Effector memory CD4-positive, alpha-beta T cell (primary cell): ENCODE results near the gene FIGNL1.

Experiments used
- DNase-seq, 3 donors: peaks; one replicate each; pipeline ENCODE4 v3.0.0-alpha.2; 2020
- H3K27ac ChIP-seq: 2 replicates; pipeline ENCODE4 v1.7.0; 2013; ENCODE audit warnings: mild to moderate bottlenecking, low read length, moderate library complexity; ENCODE audit not compliant: insufficient read depth, poor library complexity, severe bottlenecking
- H3K27me3 ChIP-seq: replicated peaks from 2 replicates; pipeline ENCODE4 v1.7.0; 2013; ENCODE audit warnings: mild to moderate bottlenecking, low read length; ENCODE audit not compliant: insufficient read depth, control insufficient read depth, poor library complexity, severe bottlenecking
- H3K36me3 ChIP-seq: 2 replicates; pipeline ENCODE4 v1.7.0; 2013; ENCODE audit warnings: mild to moderate bottlenecking, low read length, moderate library complexity; ENCODE audit not compliant: control insufficient read depth, insufficient read depth
- H3K4me1 ChIP-seq: 2 replicates; pipeline ENCODE4 v1.7.0; 2013; ENCODE audit warnings: low read length, mild to moderate bottlenecking; ENCODE audit not compliant: control insufficient read depth, insufficient read depth, poor library complexity, severe bottlenecking
- H3K4me3 ChIP-seq: 2 replicates; pipeline ENCODE4 v1.7.0; 2013; ENCODE audit warnings: low read length, low read depth, mild to moderate bottlenecking; ENCODE audit not compliant: insufficient read depth, poor library complexity, severe bottlenecking
- H3K9me3 ChIP-seq: 2 replicates; pipeline ENCODE4 v1.7.0; 2013; ENCODE audit warnings: mild to moderate bottlenecking, low read length, moderate library complexity; ENCODE audit not compliant: control insufficient read depth

Gene FIGNL1

GRCh38 chr7:50472427-50472826, 22.3 kb upstream of the FIGNL1 start:
- DNase-seq = no peak
- Histone ChIP-seq H3K36me3 (no peaks in the 10 kb centered on the region), H3K27ac (no peak overlapping the region), H3K27me3 (no peaks in the 10 kb centered on the region), H3K4me1 (peaks cover 9% of the 10 kb centered on the region), H3K9me3 (no peaks in the 10 kb centered on the region), H3K4me3 (no peak overlapping the region)

- Histone ChIP-seq H3K9me3 (no peaks in the 10 kb centered on the region), H3K4me1 (peaks cover 9% of the 10 kb centered on the region), H3K36me3 (no peaks in the 10 kb centered on the region), H3K4me3 (no peak overlapping the region), H3K27me3 (no peaks in the 10 kb centered on the region), H3K27ac (no peak overlapping the region)
- DNase-seq = no peak
These were observed 21.8 kb upstream of the FIGNL1 start for GRCh38 chr7:50471970-50472369.

GRCh38 chr7:50470250-50471163, 20.4 kb upstream of the FIGNL1 start:
- H3K27ac ChIP-seq = no peak overlapping the region
- DNase-seq = no peak
- no peaks in the 10 kb centered on the region for H3K36me3 ChIP-seq
- peaks cover 9% of the 10 kb centered on the region for H3K4me1 ChIP-seq
- no peaks in the 10 kb centered on the region for H3K9me3 ChIP-seq
- no peak overlapping the region for H3K4me3 ChIP-seq
- H3K27me3 ChIP-seq = no peaks in the 10 kb centered on the region

- H3K4me1 ChIP-seq = peaks cover 9% of the 10 kb centered on the region
- H3K27ac ChIP-seq = no peak overlapping the region
- no peaks in the 10 kb centered on the region for H3K27me3 ChIP-seq
- DNase-seq = no peak
- no peaks in the 10 kb centered on the region for H3K36me3 ChIP-seq
- H3K4me3 ChIP-seq = no peak overlapping the region
- no peaks in the 10 kb centered on the region for H3K9me3 ChIP-seq
These were observed 19.0 kb upstream of the FIGNL1 start for GRCh38 chr7:50469181-50469580.

GRCh38 chr7:50467817-50468610, 17.9 kb upstream of the FIGNL1 start:
- peak overlapping the region; percentile 27 for H3K4me3 ChIP-seq
- no peaks in the 10 kb centered on the region for H3K9me3 ChIP-seq
- peaks cover 9% of the 10 kb centered on the region for H3K4me1 ChIP-seq
- peak; percentile 52 to 69 (median 54) for DNase-seq
- H3K27me3 ChIP-seq = no peaks in the 10 kb centered on the region
- H3K27ac ChIP-seq = no peak overlapping the region
- H3K36me3 ChIP-seq = no peaks in the 10 kb centered on the region

- Histone ChIP-seq H3K36me3 (no peaks in the 10 kb centered on the region), H3K4me3 (no peak overlapping the region), H3K27ac (no peak overlapping the region), H3K9me3 (no peaks in the 10 kb centered on the region), H3K27me3 (no peaks in the 10 kb centered on the region), H3K4me1 (peaks cover 9% of the 10 kb centered on the region)
- DNase-seq = no peak
These were observed 16.9 kb upstream of the FIGNL1 start for GRCh38 chr7:50466815-50467585.

GRCh38 chr7:50463035-50463434, 12.9 kb upstream of the FIGNL1 start:
- no peaks in the 10 kb centered on the region for H3K9me3 ChIP-seq
- H3K36me3 ChIP-seq = no peaks in the 10 kb centered on the region
- no peaks in the 10 kb centered on the region for H3K27me3 ChIP-seq
- peaks cover 4% of the 10 kb centered on the region for H3K4me1 ChIP-seq
- no peak overlapping the region for H3K27ac ChIP-seq
- no peak overlapping the region for H3K4me3 ChIP-seq
- DNase-seq = no peak

GRCh38 chr7:50462361-50462760, 12.2 kb upstream of the FIGNL1 start:
- Histone ChIP-seq H3K9me3 (no peaks in the 10 kb centered on the region), H3K27ac (no peak overlapping the region), H3K4me1 (no peaks in the 10 kb centered on the region), H3K4me3 (no peak overlapping the region), H3K27me3 (no peaks in the 10 kb centered on the region), H3K36me3 (no peaks in the 10 kb centered on the region)
- no peak for DNase-seq

GRCh38 chr7:50461695-50462094, 11.5 kb upstream of the FIGNL1 start:
- no peaks in the 10 kb centered on the region for H3K4me1 ChIP-seq
- H3K27ac ChIP-seq = no peak overlapping the region
- no peaks in the 10 kb centered on the region for H3K27me3 ChIP-seq
- no peak for DNase-seq
- H3K9me3 ChIP-seq = no peaks in the 10 kb centered on the region
- H3K36me3 ChIP-seq = no peaks in the 10 kb centered on the region
- no peak overlapping the region for H3K4me3 ChIP-seq
